Stimulated activated CD8-positive, alpha-beta memory T cell treated with anti-CD3 and anti-CD28 coated beads, Interleukin-15, amount 100 ng/mL, for 48 hours (primary cell): Measurements from ENCODE around the gene CLIC3.

Source experiments
- DNase-seq, 2 donors: peaks; one replicate each; pipeline ENCODE4 v3.0.0-alpha.2; 2020; ENCODE audit warnings: low read depth in 2 of 2

Gene CLIC3

GRCh38 chr9:136980669-136981478 lies 15.5 kb downstream of the CLIC3 start:
- DNase-seq = no peak

DNA sequence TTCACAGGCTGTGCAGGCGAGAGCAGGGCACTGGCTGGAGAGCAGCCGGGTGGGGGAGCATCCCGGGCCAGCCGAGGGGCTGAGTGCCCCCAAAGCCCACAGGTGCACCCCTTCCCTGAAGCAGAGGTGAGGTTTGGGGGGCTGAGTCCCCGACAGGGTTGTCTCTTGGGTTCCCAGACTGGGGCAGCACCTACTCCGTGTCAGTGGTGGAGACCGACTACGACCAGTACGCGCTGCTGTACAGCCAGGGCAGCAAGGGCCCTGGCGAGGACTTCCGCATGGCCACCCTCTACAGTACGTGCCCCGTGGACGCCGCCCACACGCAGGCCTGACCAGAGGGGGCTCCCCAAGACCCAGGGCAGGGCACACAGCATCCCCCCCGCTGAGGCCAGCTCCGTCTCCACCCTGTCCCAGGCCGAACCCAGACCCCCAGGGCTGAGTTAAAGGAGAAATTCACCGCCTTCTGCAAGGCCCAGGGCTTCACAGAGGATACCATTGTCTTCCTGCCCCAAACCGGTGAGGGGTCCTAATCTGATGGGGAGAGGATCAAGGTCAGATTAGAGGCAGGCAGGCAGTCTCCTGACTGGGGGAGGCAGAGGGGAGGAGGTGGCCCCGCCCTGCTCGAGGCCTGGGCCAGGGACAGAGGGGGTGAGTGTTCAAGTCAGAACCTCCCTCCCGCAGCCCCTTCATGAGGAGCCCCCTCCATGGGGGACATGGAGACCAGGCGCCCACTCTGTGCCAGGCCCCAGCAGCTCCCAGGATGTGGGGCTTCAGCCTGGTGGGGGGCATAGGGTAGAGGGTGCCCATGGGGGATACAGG lies 16.4 kb downstream of the CLIC3 start:
- no peak for DNase-seq

DNA sequence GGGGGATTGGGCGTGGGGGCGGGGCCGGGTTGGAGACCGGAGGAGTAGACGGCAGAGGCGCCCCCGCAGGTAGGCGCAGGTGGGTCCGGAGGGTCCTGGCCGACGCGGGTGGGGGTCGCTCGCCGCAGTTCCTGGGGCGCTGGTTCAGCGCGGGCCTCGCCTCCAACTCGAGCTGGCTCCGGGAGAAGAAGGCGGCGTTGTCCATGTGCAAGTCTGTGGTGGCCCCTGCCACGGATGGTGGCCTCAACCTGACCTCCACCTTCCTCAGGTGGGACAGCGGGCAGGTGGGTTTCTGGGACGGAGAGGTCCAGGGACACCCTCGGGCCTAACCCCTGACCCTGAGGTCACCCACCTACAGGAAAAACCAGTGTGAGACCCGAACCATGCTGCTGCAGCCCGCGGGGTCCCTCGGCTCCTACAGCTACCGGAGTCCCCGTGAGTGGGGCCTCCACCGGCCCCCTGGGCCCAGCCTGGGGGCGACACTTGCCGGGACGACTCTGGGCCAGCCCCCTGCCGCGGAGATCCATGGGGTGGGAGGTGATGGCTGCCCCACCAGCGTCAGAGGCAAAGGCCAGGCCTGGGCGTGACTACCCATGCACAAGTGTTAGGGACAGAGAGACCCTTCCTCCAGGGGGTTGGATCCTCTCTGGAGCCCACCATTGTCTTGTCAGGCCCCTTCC lies 17.4 kb downstream of the CLIC3 start:
- DNase-seq = no peak

DNA sequence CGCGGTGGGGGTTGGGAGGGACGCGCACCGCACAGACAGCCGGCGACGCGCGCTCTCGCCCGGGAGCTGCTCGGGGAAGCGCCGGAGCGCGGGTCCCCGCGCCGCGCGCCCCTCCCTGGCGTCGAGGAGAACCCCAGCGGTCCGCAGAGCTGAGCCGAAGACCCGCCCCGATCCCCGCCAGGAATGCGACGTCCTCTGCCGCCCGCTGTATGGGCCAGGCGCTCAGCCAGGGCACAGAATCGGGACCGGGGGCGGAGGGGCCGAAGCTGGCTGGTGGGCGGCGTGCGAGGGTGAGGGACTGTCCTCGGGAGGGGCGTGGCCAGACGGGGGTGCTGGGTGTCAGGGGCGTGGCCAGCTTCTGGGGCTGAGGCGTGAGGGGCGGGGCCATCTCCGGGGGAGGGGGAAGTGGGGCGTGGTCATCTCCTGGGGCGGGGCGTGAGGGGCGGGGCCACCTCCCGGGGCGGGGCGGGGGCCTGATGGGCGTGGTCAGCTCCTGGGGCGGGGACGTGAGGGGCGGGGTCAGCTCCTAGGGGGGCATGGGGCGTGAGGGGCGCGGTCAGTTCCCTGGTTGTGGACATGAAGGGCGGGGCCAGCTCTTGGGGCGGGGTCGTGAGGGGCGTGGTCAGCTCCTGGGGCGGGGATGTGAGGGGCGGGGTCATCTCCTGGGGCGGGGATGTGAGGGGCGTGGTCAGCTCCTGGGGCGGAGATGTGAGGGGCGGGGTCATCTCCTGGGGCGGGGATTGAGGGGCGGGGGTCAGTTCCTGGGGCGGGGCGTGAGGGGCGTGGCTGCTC lies 18.1 kb downstream of the CLIC3 start:
- DNase-seq = peak in 1 of 2 donors; percentile 47

GRCh38 chr9:136977649-136978072 lies 18.7 kb downstream of the CLIC3 start:
- DNase-seq = no peak

GRCh38 chr9:136977223-136977622 lies 19.1 kb downstream of the CLIC3 start, which contains the start of gene PTGDS:
Gene PTGDS (plus strand): TSS chr9:136977504. CDS start chr9:136977579, 75 bp downstream.
- DNase-seq = no peak

DNA sequence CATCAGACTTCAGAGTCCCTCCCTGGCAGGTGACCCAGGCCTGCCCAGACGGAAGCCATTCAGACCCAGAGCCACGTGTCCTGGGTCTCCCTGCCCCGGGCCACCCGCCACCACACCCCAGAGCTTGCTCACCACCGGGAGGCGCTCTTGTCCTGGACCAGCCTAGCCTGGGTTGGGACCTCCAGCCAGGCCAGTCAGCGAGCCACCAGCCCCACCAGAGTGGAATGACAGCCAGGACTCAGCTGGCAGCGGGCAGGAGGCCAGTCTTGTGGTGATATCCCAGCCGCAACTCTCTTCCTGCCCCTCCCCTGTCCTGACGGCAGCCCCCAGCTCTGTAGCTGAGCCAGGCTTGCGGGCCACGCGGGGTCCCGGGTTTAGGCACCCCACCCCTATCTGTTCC lies 20.7 kb downstream of the CLIC3 start:
- peak in 1 of 2 donors; percentile 19 for DNase-seq

- no peak for DNase-seq
Observed at GRCh38 chr9:136974817-136975535, 21.4 kb downstream of the CLIC3 start.

GRCh38 chr9:136973618-136974617 lies 22.4 kb downstream of the CLIC3 start:
- no peak for DNase-seq

DNA sequence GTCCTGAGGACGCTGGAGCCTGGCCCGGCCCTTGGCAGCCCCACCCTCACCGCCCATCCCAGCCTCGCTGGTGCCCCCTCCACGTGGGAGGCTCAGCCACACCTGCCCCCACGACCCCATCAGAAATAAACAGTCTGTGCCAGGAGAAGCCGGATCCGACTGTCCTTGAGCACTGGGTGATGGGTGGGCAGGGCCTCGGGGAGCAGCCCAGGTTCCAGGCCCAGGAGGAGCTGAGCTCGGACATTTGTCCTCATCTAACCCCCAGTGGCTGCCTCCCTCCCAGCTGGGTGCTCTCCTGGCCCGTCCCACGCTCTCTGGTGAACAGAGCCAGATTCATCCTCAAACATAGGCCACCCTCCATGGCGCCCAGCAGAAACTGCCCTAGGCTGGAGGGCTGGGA lies 23.6 kb downstream of the CLIC3 start:
- no peak for DNase-seq

- no peak for DNase-seq
Observed at GRCh38 chr9:136972335-136972734, 24.0 kb downstream of the CLIC3 start.

- DNase-seq = no peak
Observed at GRCh38 chr9:136971746-136972145, 24.6 kb downstream of the CLIC3 start.

GRCh38 chr9:136970361-136970760 lies 26.0 kb downstream of the CLIC3 start:
- DNase-seq = no peak

DNA sequence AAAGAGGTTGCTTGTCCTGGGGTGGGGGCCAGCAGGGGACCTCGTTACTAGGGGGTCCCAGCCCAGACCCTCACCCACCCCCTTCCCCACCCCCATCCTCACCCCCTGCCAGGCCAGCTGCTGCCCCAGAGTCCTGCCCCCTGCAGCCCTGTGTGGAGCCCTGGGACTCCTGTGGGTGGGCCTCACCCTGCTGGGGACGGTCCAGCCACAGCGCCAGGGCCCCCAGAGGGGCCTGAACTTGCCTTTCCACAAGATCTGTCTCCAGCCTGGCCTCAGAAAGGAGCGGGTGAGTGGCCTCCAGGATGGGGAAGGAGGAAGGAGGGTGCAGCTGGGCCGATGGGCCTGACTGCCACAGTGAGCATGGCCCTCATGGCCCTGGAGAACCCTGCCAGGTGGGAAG lies 26.6 kb downstream of the CLIC3 start:
- no peak for DNase-seq

DNA sequence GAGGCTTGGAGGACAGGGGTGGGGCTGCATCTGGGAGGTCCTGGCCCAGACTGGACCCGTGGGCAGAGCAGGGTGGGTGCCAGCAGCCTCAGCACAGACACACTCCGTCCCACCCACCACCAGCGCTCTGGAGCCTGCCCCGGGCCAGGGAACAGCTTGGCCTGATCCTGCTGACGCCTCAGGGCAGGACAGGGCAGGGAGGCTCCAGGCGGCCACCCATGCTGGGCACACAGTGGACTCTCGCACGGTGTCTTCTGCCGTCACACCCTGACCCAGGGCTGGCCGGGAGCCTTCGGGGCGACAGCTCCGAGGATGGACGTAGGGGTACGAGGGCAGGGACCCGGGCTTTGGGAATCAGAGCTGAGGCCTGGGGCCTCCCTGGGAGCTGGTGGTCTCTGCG lies 27.2 kb downstream of the CLIC3 start:
- no peak for DNase-seq

DNA sequence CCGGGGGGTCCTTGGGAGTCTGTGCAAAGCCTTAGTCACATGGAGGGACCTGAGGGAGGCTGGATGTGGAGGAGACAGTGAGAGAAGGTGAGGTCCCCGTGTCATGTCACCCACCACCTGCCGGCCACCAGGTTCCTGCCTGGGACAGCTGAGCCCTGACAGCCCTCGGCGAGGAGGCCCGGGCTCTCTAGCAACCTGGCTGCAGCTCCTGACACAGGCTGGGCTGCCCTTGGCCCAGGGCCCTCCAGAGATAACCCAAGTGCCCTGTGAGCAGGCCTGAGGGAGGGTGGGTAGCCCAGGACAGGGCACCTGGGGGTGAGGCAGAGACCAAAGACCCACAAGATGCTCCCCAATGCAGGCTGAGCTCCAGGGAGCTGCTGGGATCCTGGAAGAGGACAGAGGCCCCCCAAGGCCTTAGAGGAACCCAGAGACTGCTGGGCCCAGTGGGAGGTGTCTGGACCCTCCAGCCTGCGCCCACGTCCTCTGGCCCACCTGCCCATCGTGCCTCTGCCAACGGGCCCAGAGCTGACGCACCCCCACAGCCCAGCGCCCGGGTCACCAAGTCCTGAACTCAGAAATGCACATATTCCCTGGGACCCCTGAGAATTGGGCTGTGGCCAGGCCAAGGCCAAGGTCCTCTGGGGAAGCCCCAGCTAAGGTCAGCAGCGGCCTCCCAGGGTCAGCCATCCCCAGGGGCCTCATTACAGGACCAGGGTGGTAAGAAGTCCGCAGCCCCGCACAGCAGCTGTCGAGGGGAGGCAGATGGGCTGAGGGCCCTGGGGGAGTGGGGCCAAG lies 27.8 kb downstream of the CLIC3 start:
- no peak for DNase-seq

DNA sequence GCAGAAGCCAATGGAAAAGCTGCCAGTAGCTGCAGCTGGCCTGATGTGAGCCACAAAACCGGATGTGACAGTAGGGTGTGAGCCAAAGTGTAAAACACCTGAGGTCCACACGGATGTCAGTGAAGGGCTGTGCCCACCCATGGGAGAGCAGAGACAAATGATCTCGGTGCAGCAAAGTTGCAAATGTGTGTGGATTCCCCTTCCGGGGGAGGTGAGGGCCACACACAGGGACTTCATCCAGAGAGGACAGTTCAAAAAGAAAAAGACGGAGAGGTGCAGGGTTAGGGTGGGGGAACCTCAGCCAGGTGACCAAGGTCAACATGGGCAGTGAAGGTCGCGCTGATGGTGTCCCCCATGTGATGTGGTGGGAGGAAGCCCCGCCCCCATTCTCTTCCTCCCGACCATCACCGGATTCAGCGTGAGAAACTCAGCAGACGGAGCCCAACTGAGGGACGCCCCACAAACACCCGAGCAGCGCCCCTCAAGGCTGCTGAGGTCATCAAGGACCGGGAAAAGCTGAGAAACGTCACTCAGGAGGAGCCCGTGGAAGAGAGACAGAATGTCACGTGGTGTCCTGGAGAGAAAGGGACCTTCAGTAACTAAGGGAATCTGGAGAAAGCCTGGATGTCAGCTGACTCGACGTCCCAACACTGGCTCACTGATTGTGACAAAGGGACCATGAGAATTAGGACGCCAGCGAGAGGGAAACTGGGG lies 30.4 kb downstream of the CLIC3 start:
- DNase-seq = no peak

GRCh38 chr9:136964833-136965422 lies 31.4 kb downstream of the CLIC3 start:
- no peak for DNase-seq
